A549 (cell line): ENCODE data around the gene GRIP1. TPM values are rescaled to one million over a fixed set of nuclear protein-coding genes. Genes with fewer than 3 reads are reported as not detected.

ENCODE experiments used
- ATAC-seq, 2 experiments: fragments of 200-7000 bp in 1 of 2; fragments of >200 bp in 1 of 2; cut with Nextera tagmentation in 1 of 2; cut with Tn5 transposase in 1 of 2; 3 replicates each; pipeline versions ENCODE4 v1.8.0 to v1.9.1; 2018 to 2020; ENCODE audit warnings: mild to moderate bottlenecking in 1 of 2, moderate library complexity in 1 of 2
- CTCF ChIA-PET: fragments of 300-600 bp; sonication (Branson Sonifier 250); formaldehyde crosslinking; extraction: SDS; loops from one replicate; lab custom pipeline; 2021; ENCODE audit warnings: antibody characterized with exemption, inconsistent platforms; lab: Yijun Ruan, JAX
- POLR2A ChIA-PET: fragments of 350-600 bp; formaldehyde crosslinking; extraction: SDS; loops from one replicate; lab custom pipeline; 2021; ENCODE audit warnings: antibody characterized with exemption, inconsistent platforms; lab: Yijun Ruan, JAX
- DNase-seq, 2 experiments: peaks; one replicate each; pipeline versions ENCODE4 v3.0.0 to v3.0.0-alpha.2; 2011 to 2016; ENCODE audit warnings: low read depth in 1 of 2, low spot score in 1 of 2
- FAIRE-seq: peaks from 2 replicates; lab custom pipeline; 2011; peaks lifted over from hg19 to GRCh38; lab: Jason Lieb, UNC
- H3K27ac ChIP-seq, 2 experiments: fragments of >200 bp; sonication (Bioruptor Twin); formaldehyde crosslinking; 3 replicates each; pipeline ENCODE4 v1.5.1; 2016 to 2017
- H3K4me1 ChIP-seq: fragments of >200 bp; sonication (Bioruptor Twin); formaldehyde crosslinking; 3 replicates; pipeline ENCODE4 v1.6.1; 2016
- H3K4me2 ChIP-seq: fragments of >200 bp; sonication (Bioruptor Twin); formaldehyde crosslinking; 3 replicates; pipeline ENCODE4 v1.6.1; 2016
- H3K4me3 ChIP-seq: fragments of >200 bp; sonication (Bioruptor Twin); formaldehyde crosslinking; 3 replicates; pipeline ENCODE4 v1.5.1; 2016
- H3K9me3 ChIP-seq: fragments of >200 bp; sonication (Bioruptor Twin); formaldehyde crosslinking; 3 replicates; pipeline ENCODE4 v1.6.1; 2016
- BCL3 ChIP-seq: fragments of >200 bp; sonication (Bioruptor Twin); formaldehyde crosslinking; IDR thresholded peaks from 3 replicates; pipeline ENCODE4 v1.6.1; 2016
- CBX2 ChIP-seq: fragments of 200-600 bp; sonication (generic); IDR thresholded peaks from 2 replicates; pipeline ENCODE4 v1.6.1; 2016; ENCODE audit warnings: low read depth, mild to moderate bottlenecking, borderline replicate concordance
- CHD2 ChIP-seq: fragments of 150-350 bp; IDR thresholded peaks from 2 replicates; pipeline ENCODE4 v1.6.1; 2014; ENCODE audit warnings: low read length; ENCODE audit not compliant: partially characterized antibody
- EHMT2 ChIP-seq: fragments of 200-600 bp; sonication (generic); IDR thresholded peaks from 2 replicates; pipeline ENCODE4 v1.6.1; 2016; ENCODE audit warnings: antibody characterized with exemption, low read depth, mild to moderate bottlenecking, moderate library complexity
- ELK1 ChIP-seq: fragments of 150-350 bp; IDR thresholded peaks from 2 replicates; pipeline ENCODE4 v1.6.1; 2014; ENCODE audit warnings: low read depth, mild to moderate bottlenecking, low read length
- FOSB ChIP-seq: fragments of 250-450 bp; sonication (Bioruptor Pico); IDR thresholded peaks from 2 replicates; pipeline ENCODE4 v1.5.0; 2020; ENCODE audit warnings: mild to moderate bottlenecking, moderate library complexity
- FOXS1 ChIP-seq: fragments of 250-450 bp; sonication (Bioruptor Pico); IDR thresholded peaks from 2 replicates; pipeline ENCODE4 v1.5.0; 2020; ENCODE audit warnings: mild to moderate bottlenecking, moderate library complexity
- HEYL ChIP-seq: fragments of 250-450 bp; sonication (Bioruptor Pico); IDR thresholded peaks from 2 replicates; pipeline ENCODE4 v1.8.0; 2021; ENCODE audit warnings: mild to moderate bottlenecking, moderate library complexity
- HMGXB4 ChIP-seq: fragments of 250-450 bp; sonication (Bioruptor Pico); IDR thresholded peaks from 2 replicates; pipeline ENCODE4 v1.5.0; 2021; ENCODE audit warnings: mild to moderate bottlenecking, moderate library complexity, borderline replicate concordance
- HOXB13 ChIP-seq: fragments of 250-450 bp; sonication (Bioruptor Pico); IDR thresholded peaks from 2 replicates; pipeline ENCODE4 v1.5.0; 2020; ENCODE audit warnings: low read depth, mild to moderate bottlenecking, moderate library complexity
- JUN ChIP-seq, 2 experiments: fragments of >200 bp; sonication (Bioruptor Twin); formaldehyde crosslinking; IDR thresholded peaks; 2 replicates in 1 of 2; 3 replicates in 1 of 2; pipeline ENCODE4 v1.6.1; 2016 to 2017
- MAFK ChIP-seq: fragments of 450-650 bp; IDR thresholded peaks from 2 replicates; pipeline ENCODE4 v1.6.1; 2014; ENCODE audit not compliant: partially characterized antibody
- MAX ChIP-seq: IDR thresholded peaks from 2 replicates; pipeline ENCODE4 v1.6.1; 2012
- MAZ ChIP-seq: fragments of 150-350 bp; IDR thresholded peaks from 2 replicates; pipeline ENCODE4 v1.6.1; 2014; ENCODE audit warnings: antibody characterized with exemption, low read depth, low read length, borderline replicate concordance
- MYC ChIP-seq: IDR thresholded peaks from 2 replicates; pipeline ENCODE4 v1.6.1; 2012; ENCODE audit warnings: mild to moderate bottlenecking, inconsistent platforms, low read length, improper control_type of control experiment, borderline replicate concordance
- NFE2L2 ChIP-seq: fragments of 150-350 bp; conservative IDR thresholded peaks from 2 replicates; pipeline ENCODE4 v1.6.1; 2014; ENCODE audit warnings: low read length
- NR3C1 ChIP-seq: fragments of >200 bp; sonication (Bioruptor Twin); formaldehyde crosslinking; IDR thresholded peaks from 3 replicates; pipeline ENCODE4 v1.6.1; 2017
- PHF8 ChIP-seq: fragments of 200-600 bp; sonication (generic); IDR thresholded peaks from 2 replicates; pipeline ENCODE4 v1.6.1; 2016; ENCODE audit warnings: low read depth, mild to moderate bottlenecking, antibody characterized with exemption, moderate library complexity, borderline replicate concordance
- POLR2A ChIP-seq: IDR thresholded peaks from 2 replicates; pipeline ENCODE4 v1.6.1; 2012; ENCODE audit warnings: mild to moderate bottlenecking, low read length
- RCOR1 ChIP-seq: fragments of 150-350 bp; IDR thresholded peaks from 2 replicates; pipeline ENCODE4 v1.6.1; 2014; ENCODE audit warnings: antibody characterized with exemption, low read length, low read depth
- REST ChIP-seq: fragments of 200-600 bp; sonication (generic); IDR thresholded peaks from 2 replicates; pipeline ENCODE4 v1.6.1; 2016; ENCODE audit warnings: antibody characterized with exemption, mild to moderate bottlenecking, moderate library complexity
- ZC3H11A ChIP-seq: fragments of 450-650 bp; IDR thresholded peaks from 2 replicates; pipeline ENCODE4 v1.6.1; 2014; ENCODE audit warnings: antibody characterized with exemption, mild to moderate bottlenecking
- ZSCAN20 ChIP-seq: fragments of 250-450 bp; sonication (Bioruptor Pico); IDR thresholded peaks from 2 replicates; pipeline ENCODE4 v1.8.0; 2022; ENCODE audit warnings: mild to moderate bottlenecking, moderate library complexity
- WGBS: methylation state at CpG from one replicate; pipeline ENCODE4 v1.1.6; 2017; ENCODE audit errors: missing lambda C conversion rate; 5-methylcytosine and 5-hydroxymethylcytosine counted together
- polyA plus RNA-seq, 4 experiments: library from polyadenylated mRNA; depleted of rRNA in 3 of 4; stranded (reverse); fragments of >200 nt; fragmentation: RNase III in 1 of 4; extraction: RNeasy Plus Mini Kit Qiagen cat#74134 plus additional on column Dnase treatment in 1 of 4; gene quantifications; 2 replicates in 3 of 4; 3 replicates in 1 of 4; pipeline ENCODE4 v1.2.3, GENCODE V29; 2011 to 2017

The GRIP1 gene
- polyA plus RNA-seq, 2 of the 4 experiments (the other 2 are of a cell fraction) = 4.6 to 5.8 TPM

GRCh38 chr12:66428870-66429269 is 250.0 kb downstream of the GRIP1 start:
- no peak overlapping the region for H3K27ac ChIP-seq
- CTCF ChIA-PET = no interaction called here
- no peak for TF ChIP-seq CBX2
- TF ChIP-seq PHF8 = no peak
- TF ChIP-seq FOXS1 = no peak
- TF ChIP-seq HOXB13 (CRISPR knock-in tag) = no peak
- TF ChIP-seq REST = no peak
- TF ChIP-seq ELK1 = no peak
- TF ChIP-seq ZSCAN20 = no peak
- no peak for TF ChIP-seq HEYL
- no peak for TF ChIP-seq MAZ

GRCh38 chr12:66428261-66428660 is 250.6 kb downstream of the GRIP1 start:
- ChIA-PET POLR2A (no interaction called here), CTCF (no interaction called here)
- no peak for DNase-seq
- FAIRE-seq = no peak
- no peaks in the 10 kb centered on the region for H3K9me3 ChIP-seq
- H3K4me1 ChIP-seq = no peaks in the 10 kb centered on the region
- TF ChIP-seq HOXB13 (CRISPR knock-in tag) (no peak), MAFK (no peak), NFE2L2 (no peak), MYC (no peak), MAX (no peak), POLR2A (no peak), EHMT2 (no peak), JUN (IDR thresholded peaks at IDR 0.05) (no peak)
- no peak overlapping the region for H3K27ac ChIP-seq
- no peak overlapping the region for H3K4me2 ChIP-seq
- H3K4me3 ChIP-seq = no peak overlapping the region
- ATAC-seq = no peak

More at GRCh38 chr12:66428870-66429269, 250.0 kb downstream of the GRIP1 start:
- POLR2A ChIA-PET = no interaction called here
- no peak for DNase-seq
- Histone ChIP-seq H3K4me1 (no peaks in the 10 kb centered on the region), H3K4me2 (no peak overlapping the region), H3K9me3 (no peaks in the 10 kb centered on the region), H3K4me3 (no peak overlapping the region)
- 50% methylated on average over 5 of the region's 5 CpGs for WGBS
- FAIRE-seq = no peak
- ATAC-seq = no peak

- POLR2A ChIA-PET = no interaction called here
- Histone ChIP-seq H3K9me3 (no peaks in the 10 kb centered on the region), H3K4me1 (no peaks in the 10 kb centered on the region), H3K4me3 (no peak overlapping the region), H3K27ac (no peak overlapping the region), H3K4me2 (no peak overlapping the region)
- no peak for ATAC-seq
- WGBS = 57% methylated on average over 2 of the region's 2 CpGs
- FAIRE-seq = no peak
- CTCF ChIA-PET = no interaction called here
- no peak for DNase-seq
- TF ChIP-seq NFE2L2 (no peak), FOSB (no peak), CHD2 (no peak), REST (no peak), ZSCAN20 (no peak), HMGXB4 (CRISPR knock-in tag) (no peak), BCL3 (no peak), RCOR1 (no peak), ZC3H11A (no peak), NR3C1 (no peak)
Measured at GRCh38 chr12:66426696-66427095, 252.2 kb downstream of the GRIP1 start.
